HG02763 (cell line): ENCODE data around the gene STK32A.

Experiments used
- ATAC-seq: cut with Tn5 transposase; IDR thresholded peaks from one replicate; pipeline ENCODE4 v1.9.1; 2021; ENCODE audit warnings: mild to moderate bottlenecking, moderate library complexity; ENCODE audit not compliant: unreplicated experiment

Gene STK32A

GRCh38 chr5:147388184-147389108 lies 153.6 kb downstream of the STK32A start:
- no peak for ATAC-seq

GRCh38 chr5:147390654-147391225 lies 155.9 kb downstream of the STK32A start:
- no peak for ATAC-seq

GRCh38 chr5:147391781-147392180 lies 157.0 kb downstream of the STK32A start:
- ATAC-seq: peak; percentile 96

DNA sequence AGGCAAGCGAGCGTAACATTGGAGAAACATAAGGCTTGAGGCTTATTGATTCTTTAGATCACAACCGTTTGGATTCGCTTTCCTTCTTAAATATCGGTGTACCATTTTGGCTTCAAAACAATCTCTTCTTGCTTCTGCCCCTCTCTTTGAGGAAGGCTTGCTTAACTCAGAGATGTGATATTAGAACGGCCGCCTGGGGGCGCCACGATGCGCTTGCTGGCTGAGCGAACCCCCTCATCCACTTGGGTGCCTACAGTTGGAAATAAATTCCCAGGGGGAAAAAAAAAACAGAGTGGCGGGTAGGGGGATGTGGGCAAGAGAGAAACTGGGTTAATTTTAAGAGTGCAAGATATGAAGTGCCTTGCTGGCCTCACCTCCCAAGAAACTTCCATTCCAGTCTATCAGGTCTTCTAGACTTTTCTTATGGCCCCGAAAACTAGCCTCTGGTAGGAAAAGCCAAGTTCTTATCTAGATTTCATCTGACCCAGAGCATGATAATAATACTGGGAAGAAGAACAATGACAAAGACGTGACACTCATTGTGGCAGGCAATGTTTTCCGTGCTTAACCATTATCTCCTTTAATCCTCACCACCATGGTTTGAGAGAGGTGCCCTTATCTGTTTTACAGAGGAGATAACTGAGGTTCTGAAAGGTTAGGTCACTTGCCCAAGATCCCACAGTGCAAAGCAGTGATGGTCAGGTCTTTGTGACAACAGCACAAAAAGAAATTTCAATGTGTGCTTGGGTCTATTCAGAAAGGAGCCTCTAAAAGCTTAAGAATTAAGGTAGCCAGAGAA lies 159.2 kb downstream of the STK32A start:
- no peak for ATAC-seq

DNA sequence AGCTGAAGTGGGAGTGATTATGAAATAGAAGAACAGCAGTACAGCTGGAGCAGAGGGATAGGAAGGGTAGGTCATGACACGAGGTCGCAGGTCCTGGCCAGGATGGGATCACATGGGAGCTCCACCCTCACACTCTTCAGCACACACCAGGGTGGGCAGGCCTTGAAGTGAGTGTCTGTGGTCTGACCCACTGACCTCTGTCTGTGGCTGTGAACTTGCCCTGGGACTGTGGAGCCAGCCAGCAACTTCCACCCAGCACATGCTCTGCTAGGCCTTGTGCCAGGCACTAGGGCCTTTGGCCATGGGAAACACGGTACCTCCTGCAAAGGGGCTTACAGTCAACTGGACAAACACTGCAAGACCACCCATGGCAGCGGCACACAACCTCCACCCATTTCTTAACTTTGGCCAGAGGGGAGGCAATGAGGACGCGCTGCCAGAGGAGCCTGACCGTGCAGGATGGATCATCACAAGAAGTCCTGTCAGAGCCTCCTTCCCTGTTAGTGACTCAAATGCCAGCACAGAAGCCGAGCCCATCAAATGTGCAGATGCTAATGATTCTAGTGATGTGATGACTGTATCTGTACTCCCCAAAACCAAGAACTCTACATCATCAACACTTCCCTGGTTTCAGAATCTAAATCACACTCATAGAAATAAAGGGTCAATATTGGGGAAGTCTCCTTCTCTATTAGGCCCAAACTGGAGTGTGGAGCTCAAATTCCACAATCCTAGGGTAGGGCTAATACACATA lies 161.4 kb downstream of the STK32A start:
- no peak for ATAC-seq

DNA sequence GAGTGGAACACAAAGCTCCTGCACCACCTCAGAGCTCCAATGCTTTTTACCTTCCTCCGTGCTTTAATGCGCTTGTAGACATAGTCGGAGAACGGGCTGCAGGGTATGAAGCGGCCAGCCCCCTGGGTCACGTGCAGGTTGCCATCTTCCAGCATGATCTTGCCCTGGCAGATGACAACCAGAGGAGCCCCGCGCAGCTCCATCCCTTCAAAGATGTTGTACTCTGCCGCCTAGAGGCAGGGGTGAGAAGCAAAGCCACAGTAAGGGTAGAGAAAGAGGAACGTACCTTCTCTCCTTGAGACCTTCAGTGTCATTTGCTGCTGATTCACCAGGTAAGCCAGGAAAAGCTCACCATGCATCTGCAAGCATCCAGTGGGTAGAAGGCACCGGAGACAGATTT lies 162.8 kb downstream of the STK32A start:
- ATAC-seq: no peak

DNA sequence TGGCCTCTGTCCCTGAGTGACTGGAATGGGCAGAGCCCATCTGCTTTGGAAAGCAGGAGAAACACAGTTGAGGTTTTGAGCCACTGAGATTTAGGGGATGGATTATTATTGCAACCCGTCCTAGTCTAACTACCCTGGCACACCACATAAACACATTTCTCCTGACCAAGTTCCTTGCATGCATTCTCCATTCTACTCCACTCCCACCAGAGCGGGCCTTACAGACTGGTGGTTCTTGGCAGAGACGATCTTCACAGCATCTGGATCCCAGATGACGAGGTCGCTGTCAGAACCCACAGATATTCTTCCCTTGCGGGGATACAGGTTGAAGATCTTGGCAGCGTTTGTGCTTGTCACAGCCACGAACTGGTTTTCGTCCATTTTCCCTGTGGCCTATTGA lies 164.0 kb downstream of the STK32A start:
- no peak for ATAC-seq

DNA sequence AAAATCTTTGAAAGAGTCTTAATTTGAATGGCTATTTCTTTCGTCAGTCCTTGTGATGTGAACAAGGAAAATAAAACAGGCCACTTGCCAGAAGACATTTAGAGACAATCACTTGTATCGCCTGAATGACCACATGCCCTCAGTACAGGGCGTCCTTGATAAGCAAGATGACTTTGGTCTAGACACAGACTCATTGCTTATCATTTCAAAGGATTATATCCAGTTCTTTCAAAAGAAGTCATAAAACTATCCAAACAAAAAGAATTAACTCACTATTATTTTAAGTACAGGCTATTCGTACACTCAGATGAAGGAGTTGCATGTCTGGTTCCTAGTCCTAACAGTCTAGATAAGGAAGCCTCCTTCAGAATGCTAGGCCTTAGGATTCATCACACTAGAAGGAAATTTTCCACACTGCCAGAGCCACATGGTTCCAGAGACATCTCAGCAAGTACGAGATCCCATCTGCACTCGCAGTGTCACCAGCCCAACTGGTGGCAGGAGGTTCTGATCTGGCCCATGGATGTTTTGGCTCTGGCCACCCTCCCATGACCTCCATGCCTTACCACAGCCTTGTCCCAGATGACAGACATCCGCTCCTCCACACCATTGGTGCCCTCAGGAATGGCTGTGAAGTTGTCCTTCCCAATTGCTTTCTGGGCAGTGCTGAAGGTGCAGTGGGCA lies 165.4 kb downstream of the STK32A start:
- ATAC-seq: no peak

GRCh38 chr5:147400881-147401280 lies 166.1 kb downstream of the STK32A start:
- ATAC-seq: no peak

GRCh38 chr5:147403651-147404640 lies 169.1 kb downstream of the STK32A start:
- peak; percentile 93 for ATAC-seq

DNA sequence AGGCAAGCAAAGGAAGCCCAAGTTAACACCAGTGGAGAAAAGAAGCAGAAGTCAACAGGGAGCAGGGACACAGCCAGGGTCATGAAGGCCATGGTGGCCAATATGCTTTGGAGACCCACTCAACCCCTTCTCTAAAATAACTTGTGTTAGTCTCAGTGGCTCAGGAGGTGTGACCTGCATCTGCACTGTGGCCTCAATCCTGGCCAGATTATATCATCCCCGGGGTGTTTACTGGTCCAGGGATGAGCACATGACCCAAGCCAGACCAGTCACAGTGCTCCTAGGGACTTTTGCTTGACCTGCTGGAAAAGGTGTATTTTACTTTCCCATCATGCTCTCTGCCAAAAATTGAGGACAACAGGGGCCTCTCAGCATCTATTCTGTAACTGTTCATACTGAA lies 169.9 kb downstream of the STK32A start:
- peak; percentile 19 for ATAC-seq

DNA sequence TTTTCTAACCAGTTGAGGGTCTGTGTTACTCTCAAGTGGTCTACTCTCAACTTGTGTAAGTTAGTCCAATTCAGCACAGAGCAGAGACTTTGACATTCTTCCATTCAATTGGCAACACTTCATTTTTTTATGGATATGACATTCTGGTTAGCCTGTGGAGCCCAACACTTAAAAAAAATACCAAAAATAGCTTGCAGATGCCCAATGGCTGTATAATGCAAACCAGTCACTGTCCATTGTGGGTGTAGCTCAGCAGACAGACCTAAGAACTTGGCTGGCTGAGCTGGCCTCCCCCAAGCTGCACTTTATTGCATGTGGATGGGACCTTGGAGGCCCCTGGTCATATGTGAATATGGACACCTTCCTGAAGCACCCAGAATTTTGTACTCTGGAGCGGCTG lies 171.8 kb downstream of the STK32A start:
- no peak for ATAC-seq

GRCh38 chr5:147407094-147407681 lies 172.4 kb downstream of the STK32A start:
- ATAC-seq: no peak

GRCh38 chr5:147408980-147409379 lies 174.2 kb downstream of the STK32A start:
- ATAC-seq: no peak

DNA sequence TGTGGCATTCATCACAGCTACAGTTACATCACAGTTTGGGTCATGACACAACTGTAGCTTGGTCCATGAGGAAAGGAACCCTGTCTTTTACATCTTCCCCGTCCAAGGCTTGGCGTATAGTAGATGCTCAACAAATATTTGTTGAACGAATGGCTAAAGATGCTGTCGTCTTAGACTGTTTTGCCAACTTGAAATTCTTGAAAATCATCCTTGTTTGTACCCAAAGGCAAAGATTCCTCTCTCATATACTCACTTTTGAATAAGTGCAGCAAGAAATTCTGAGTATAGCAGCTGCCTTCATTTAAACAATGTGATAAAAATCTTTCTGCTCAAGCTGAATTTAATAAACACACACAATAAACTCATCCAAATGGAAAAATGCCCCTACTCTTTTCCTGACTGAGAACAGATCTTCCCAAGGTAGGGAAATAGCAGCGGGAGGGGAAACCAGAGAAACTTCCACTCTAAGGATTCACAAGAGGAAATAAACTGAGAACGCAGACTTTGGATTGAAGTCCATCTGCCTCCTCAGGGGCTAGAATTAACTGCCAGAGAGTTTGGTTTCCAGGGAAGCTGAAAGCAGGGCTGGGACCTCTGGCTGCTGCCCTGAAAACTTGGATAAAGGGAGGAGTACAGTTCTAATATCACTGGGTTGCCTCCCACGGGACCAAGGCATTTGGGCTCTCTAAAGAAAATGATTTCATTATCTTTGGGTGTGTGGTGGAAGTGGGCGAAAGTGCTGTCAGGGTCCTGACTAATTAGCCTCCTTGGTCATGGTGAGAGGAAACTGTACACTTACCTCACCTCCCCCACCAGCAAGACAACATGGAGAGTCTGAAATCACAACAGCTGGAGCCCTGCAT lies 175.9 kb downstream of the STK32A start:
- ATAC-seq: no peak

DNA sequence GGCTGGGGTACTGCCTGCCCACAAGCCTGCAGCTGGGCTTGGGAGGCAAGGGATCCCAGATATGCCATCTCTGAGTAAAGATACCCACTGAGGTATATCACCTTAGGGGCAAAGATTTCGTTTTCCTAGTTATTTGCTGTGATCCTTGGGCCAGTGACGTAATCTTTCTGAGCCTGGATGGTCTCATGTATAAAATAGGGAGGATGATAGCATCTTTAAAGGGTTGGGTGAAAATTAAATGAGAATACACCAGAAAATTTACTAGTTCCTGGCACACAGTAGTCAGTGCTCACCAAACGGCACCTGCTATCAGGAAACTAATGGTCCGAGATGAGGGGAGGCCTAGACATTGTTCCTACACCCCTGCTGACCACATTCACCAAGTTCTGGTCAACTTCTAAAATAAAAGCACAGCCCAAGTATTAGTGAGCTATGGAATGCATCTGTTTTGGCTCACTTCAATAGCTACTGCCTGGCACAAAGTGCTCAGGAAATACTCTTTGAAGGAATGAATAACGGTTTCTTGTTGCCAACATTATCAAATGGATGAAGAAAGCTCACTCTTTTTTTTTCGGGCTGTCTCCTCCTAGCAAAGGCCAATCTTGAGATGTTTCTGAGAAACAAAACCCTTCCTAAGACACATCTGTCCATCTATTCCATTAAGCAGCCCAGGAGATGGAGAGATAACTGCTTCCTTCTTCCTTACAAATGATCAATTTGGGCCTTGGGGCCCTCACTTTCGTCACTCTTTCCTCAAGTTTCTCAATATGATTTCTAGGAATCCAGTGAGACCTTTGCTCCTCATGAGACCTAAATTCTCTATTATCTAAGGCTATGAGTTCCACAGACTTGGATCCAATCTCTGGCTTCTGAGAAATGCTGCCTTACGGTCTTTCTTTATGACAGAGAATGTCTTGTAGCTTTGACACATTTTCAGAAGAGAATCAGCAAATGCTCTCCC lies 176.8 kb downstream of the STK32A start:
- ATAC-seq: no peak

- no peak for ATAC-seq
Observed at GRCh38 chr5:147412561-147412960, 177.7 kb downstream of the STK32A start.
